DND-41 (cell line): ENCODE measurements around the gene MCL1.
A peak's percentile ranks its signal among the peaks of the same experiment; 100 is the strongest.

ENCODE experiments used
- ATAC-seq: fragments of 200-7000 bp; cut with Tn5 transposase; 3 replicates; pipeline ENCODE4 v1.9.1; 2021; ENCODE audit warnings: low read depth; ENCODE audit not compliant: insufficient read depth
- DNase-seq: peaks from one replicate; pipeline ENCODE4 v3.0.0-alpha.2; 2020
- H2AFZ ChIP-seq: 2 replicates; pipeline ENCODE4 v1.6.0; 2012; ENCODE audit warnings: low read depth, low read length
- H3K27ac ChIP-seq: 2 replicates; pipeline ENCODE4 v1.5.1; 2012; ENCODE audit warnings: low read length, inconsistent platforms
- H3K27me3 ChIP-seq: fragments of 200-600 bp; sonication (generic); 2 replicates; pipeline ENCODE4 v1.6.0; 2012; ENCODE audit warnings: low read length, mild to moderate bottlenecking, inconsistent platforms; ENCODE audit not compliant: insufficient read depth, poor library complexity
- H3K36me3 ChIP-seq: 2 replicates; pipeline ENCODE4 v1.5.1; 2012; ENCODE audit warnings: low read length, inconsistent platforms; ENCODE audit not compliant: insufficient read depth
- H3K4me1 ChIP-seq: 2 replicates; pipeline ENCODE4 v1.5.1; 2012; ENCODE audit warnings: mild to moderate bottlenecking, low read length; ENCODE audit not compliant: insufficient read depth
- H3K4me2 ChIP-seq: 2 replicates; pipeline ENCODE4 v1.6.0; 2012; ENCODE audit warnings: mild to moderate bottlenecking, moderate library complexity, low read length, inconsistent platforms; ENCODE audit not compliant: insufficient read depth
- H3K4me3 ChIP-seq, 2 experiments: fragments of 200-600 bp in 1 of 2; shearing (Covaris generic) in 1 of 2; 2 replicates each; pipeline ENCODE4 v1.5.1; 2012 to 2016; ENCODE audit warnings: inconsistent platforms in 2 of 2, low read length in 2 of 2, mild to moderate bottlenecking in 2 of 2, low read depth in 1 of 2, moderate library complexity in 1 of 2
- H3K79me2 ChIP-seq: 2 replicates; pipeline ENCODE4 v1.6.0; 2012; ENCODE audit warnings: low read length, inconsistent platforms; ENCODE audit not compliant: insufficient read depth
- H3K9ac ChIP-seq: 2 replicates; pipeline ENCODE4 v1.6.0; 2012; ENCODE audit warnings: low read depth, mild to moderate bottlenecking, inconsistent platforms, low read length, moderate library complexity
- H3K9me3 ChIP-seq: 2 replicates; pipeline ENCODE4 v1.5.1; 2012; ENCODE audit warnings: low read length, moderate library complexity, mild to moderate bottlenecking, inconsistent platforms; ENCODE audit not compliant: insufficient read depth, severe bottlenecking
- H4K20me1 ChIP-seq: 2 replicates; pipeline ENCODE4 v1.6.0; 2012; ENCODE audit warnings: low read length; ENCODE audit not compliant: insufficient read depth
- EZH2 ChIP-seq: IDR thresholded peaks from 3 replicates; pipeline ENCODE4 v1.6.1; 2012; ENCODE audit warnings: borderline replicate concordance, low read depth, mild to moderate bottlenecking, moderate library complexity, low read length, inconsistent platforms; ENCODE audit not compliant: severe bottlenecking
- TF ChIP-seq, protein P1 (sequence below): IDR thresholded peaks from 2 replicates; pipeline ENCODE4 v1.5.1; 2012; ENCODE audit warnings: borderline replicate concordance, low read length, moderate library complexity, mild to moderate bottlenecking; ENCODE audit not compliant: poor library complexity, severe bottlenecking; ENCODE audit errors: extremely low read depth

MCL1 gene

DNA sequence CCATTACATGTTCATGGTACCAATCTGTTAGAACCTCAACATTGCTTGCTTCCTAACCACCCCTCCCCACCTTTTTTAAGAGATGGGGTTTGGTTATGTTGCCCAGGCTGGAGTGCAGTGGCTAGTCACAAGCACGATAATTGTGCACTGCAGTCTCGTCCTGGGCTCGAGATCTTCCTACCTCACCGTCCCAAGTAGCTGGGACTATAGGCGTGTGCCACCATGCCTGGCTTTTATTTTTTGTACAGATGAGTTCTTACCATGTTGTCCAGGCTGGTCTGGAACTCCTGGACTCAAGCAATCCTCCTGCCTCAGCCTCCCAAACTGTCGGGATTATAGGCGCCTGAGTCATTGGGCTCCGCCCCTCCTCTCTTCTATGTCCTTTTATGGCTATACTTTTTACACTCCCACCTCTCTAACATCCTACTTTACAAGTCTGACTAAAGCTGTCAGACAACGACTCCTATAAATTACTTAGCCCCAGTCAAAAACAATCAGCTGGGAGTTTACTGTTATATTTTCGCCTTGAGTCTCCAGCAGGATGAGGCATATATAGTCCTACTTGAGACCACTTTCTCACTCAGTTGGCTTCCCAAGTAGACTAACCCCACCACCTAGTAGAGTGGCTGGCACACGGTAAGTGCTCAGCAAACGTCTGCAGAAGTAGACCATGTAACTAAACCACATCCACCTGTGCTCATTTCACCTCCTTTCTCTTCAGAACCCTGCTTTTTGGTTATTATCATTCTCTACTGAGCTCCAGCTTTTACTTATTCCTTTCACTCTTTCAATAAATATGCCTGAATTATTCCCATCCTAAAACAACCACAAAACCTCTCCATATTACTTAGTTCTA lies 36.2 kb upstream of the MCL1 start:
- Histone ChIP-seq H3K36me3 (peaks cover 71% of the 10 kb centered on the region), H3K4me1 (no peaks in the 10 kb centered on the region), H4K20me1 (peaks cover 3% of the 10 kb centered on the region; the same call in 1 of the 2 replicates), H3K27ac (no peak overlapping the region), H3K9ac (no peak overlapping the region), H3K9me3 (no peaks in the 10 kb centered on the region), H3K4me2 (no peak overlapping the region), H3K27me3 (no peaks in the 10 kb centered on the region), H3K79me2 (no peaks in the 10 kb centered on the region), H3K4me3 (no peak overlapping the region), H2AFZ (no peak overlapping the region)
- TF ChIP-seq, protein P1, sequence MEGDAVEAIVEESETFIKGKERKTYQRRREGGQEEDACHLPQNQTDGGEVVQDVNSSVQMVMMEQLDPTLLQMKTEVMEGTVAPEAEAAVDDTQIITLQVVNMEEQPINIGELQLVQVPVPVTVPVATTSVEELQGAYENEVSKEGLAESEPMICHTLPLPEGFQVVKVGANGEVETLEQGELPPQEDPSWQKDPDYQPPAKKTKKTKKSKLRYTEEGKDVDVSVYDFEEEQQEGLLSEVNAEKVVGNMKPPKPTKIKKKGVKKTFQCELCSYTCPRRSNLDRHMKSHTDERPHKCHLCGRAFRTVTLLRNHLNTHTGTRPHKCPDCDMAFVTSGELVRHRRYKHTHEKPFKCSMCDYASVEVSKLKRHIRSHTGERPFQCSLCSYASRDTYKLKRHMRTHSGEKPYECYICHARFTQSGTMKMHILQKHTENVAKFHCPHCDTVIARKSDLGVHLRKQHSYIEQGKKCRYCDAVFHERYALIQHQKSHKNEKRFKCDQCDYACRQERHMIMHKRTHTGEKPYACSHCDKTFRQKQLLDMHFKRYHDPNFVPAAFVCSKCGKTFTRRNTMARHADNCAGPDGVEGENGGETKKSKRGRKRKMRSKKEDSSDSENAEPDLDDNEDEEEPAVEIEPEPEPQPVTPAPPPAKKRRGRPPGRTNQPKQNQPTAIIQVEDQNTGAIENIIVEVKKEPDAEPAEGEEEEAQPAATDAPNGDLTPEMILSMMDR = no peak
- no peak for TF ChIP-seq EZH2
- ATAC-seq = 0 out of 3 replicates have a peak, but pooled peaks have one; percentile 31
- DNase-seq = no peak

DNA sequence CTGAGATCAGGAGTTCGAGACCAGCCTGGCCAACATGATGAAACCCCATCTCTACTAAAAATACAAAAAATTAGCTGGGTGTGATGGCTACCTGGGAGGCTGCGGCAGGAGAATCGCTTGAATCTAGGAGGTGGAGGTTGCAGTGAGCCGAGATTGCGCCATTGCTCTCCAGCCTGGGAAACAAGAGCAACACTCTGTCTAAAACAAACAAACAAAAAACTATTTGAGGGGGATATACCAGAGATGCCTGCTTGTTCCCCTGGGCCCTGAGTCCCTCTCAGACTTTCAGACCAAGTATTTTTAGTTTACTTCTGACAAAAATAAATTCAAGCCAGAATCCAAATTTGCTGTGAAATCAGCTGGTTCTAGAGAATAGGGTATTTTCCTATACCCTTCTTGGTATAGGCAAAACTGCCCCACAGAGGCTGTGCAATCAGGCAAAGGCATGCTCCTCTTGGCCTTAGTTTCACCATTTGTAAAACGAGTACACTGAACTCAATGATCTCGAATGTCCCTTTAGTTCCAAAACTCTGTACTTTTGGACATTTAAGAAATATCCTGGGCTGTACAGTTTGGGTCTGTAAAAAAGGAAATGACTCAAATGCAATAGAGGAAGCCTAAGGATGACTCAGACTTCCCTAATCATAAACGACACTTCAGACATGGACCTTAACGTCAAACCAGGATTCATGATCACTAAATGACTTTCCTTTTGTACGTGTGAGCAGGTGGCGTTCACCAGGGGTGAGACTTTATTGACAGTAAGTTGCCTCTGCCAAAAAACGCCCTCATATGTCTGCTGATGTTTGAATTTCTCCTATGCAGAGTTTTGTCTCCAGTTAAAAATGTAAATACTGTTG lies 33.9 kb upstream of the MCL1 start:
- TF ChIP-seq EZH2 = no peak
- TF ChIP-seq, protein P1 = no peak
- Histone ChIP-seq H3K4me3 (no peak overlapping the region), H3K27me3 (no peaks in the 10 kb centered on the region), H3K36me3 (peaks cover 58% of the 10 kb centered on the region), H2AFZ (no peak overlapping the region), H3K9me3 (no peaks in the 10 kb centered on the region), H3K4me1 (no peaks in the 10 kb centered on the region), H3K9ac (no peak overlapping the region), H3K27ac (no peak overlapping the region), H3K4me2 (no peak overlapping the region), H4K20me1 (peaks cover 3% of the 10 kb centered on the region; the same call in 1 of the 2 replicates), H3K79me2 (0 out of 2 replicates have a peak, but pooled peaks cover 3% of the 10 kb centered on the region)
- ATAC-seq (no peak), DNase-seq (no peak)

DNA sequence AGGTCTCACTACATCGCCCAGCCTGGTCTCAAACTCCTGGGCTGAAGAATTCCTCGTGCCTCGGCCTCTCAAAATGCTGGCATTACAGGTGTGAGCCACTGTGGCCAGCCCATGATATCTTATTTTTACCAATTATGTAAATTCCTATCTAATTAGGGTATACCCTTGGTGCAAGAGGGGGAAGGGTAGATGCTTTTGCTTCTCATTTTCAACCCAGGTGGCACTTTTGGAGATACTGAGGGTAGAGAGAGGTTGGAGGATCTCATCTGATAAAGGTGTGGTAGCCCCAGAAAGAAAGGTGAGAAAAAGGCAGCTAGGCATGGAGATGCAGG lies 32.6 kb upstream of the MCL1 start:
- no peak overlapping the region for H3K27ac ChIP-seq
- H3K4me1 ChIP-seq = no peaks in the 10 kb centered on the region
- no peak overlapping the region for H2AFZ ChIP-seq

More for the DNA sequence above, 32.6 kb upstream of the MCL1 start:
- TF ChIP-seq, protein P1 = no peak
- no peak for TF ChIP-seq EZH2
- Histone ChIP-seq H3K4me2 (no peak overlapping the region), H3K9ac (no peak overlapping the region), H3K9me3 (no peaks in the 10 kb centered on the region), H3K4me3 (no peak overlapping the region), H4K20me1 (peaks cover 3% of the 10 kb centered on the region; the same call in 1 of the 2 replicates), H3K36me3 (peaks cover 46% of the 10 kb centered on the region), H3K79me2 (0 out of 2 replicates have a peak, but pooled peaks cover 3% of the 10 kb centered on the region), H3K27me3 (no peaks in the 10 kb centered on the region)
- DNase-seq (no peak), ATAC-seq (no peak)
